ENCODE data around the gene ATXN10.

Gene ATXN10

GRCh38 chr22:45758603-45759002 is 87.0 kb downstream of the ATXN10 start:
- DNase-seq (ENCODE audit: low read depth) = no peak

DNA sequence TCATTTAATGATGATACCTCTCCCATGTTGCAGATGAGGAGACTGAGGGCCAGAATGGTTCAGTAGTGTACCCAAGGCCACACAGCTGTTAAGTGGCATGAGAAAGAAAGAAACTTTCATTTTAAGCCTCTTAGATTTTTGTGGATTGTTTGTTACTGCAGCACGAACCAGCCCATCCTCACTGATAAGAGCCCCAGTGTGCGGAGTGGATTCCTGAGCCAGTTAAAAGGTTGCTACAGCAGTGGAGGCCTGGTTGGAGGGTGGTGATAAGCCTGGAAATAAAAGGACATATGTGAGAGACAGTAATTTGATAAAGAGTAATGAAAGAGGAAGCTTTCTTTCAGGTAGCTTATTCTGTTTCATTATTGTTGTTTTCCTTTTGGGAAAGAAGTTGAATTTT is 89.0 kb downstream of the ATXN10 start:
- DNase-seq (ENCODE audit: low read depth) = no peak

GRCh38 chr22:45762545-45763235 is 91.1 kb downstream of the ATXN10 start:
- DNase-seq (ENCODE audit: low read depth) = no peak

GRCh38 chr22:45763236-45763624 is 91.6 kb downstream of the ATXN10 start:
- DNase-seq (ENCODE audit: low read depth) = no peak

- no peak for DNase-seq (ENCODE audit: low read depth)
Measured at GRCh38 chr22:45768490-45768889, 96.9 kb downstream of the ATXN10 start.

DNA sequence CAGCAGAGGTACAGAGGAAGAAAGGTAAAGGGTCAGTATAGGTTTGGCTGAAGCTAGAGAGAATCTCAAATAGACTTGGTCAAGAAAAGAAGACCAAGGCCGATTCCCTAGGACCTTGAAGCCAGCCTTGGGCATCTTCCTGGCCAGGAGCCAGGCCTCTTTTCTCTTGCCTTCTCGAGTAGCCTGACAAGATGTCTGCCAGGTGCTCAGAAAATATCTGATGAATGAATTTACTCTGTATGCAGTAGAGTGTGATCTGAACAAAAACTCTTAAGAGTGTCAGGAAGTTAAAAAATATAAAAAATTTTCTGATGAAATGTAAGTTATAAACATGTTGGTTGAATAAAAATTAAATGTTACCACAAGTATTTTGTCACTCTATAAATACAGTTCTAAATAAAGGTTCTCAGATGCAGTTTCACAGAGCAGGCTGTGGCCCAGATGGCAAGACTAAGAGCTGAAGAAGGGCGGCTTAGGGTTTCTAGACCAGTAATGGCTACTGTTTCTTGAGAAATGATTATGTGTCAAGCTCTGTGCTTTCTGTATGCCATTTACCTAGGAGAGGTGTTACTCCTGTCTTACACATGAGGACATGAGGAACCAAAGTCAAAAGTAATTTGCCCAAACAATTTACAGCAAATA is 98.1 kb downstream of the ATXN10 start:
- DNase-seq (ENCODE audit: low read depth) = no peak

DNA sequence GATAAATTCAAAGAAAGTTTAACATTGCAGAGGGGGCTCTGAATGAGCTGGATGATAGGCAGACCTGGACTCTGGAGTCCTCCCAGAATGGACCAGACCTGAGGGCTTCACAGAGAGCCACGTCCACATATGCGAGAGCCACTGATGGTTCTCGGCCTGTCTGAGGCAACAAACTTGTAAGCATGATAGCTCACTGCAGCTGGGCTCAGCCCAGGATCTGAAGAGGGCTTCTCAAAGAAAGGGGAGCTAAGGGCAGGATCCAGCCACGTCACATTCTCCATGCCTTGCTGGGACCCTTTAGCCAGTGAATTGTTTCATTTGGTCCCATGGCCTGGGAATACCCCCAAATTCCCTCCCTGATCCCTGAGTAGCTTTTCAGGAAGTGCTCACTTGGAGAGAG is 98.9 kb downstream of the ATXN10 start:
- DNase-seq (ENCODE audit: low read depth) = no peak

DNA sequence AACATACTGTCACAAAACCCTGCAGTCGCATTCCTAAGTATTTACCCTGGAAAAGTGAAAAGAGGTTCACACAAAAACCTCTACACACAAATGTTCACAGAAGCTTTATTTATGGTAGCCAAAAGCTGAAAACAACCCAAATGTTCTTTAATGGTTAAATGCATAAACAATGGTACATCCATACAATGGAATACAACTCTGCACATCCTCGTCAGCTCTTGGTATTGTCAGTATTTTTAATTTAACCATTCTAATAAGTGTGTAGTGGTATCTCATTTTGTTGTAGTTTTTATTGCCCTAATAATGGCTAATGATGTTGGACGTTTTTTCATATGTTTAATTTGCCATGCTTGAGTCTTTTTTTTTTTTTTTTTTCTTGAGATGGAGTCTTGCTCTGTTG is 99.4 kb downstream of the ATXN10 start:
- no peak for DNase-seq (ENCODE audit: low read depth)

DNA sequence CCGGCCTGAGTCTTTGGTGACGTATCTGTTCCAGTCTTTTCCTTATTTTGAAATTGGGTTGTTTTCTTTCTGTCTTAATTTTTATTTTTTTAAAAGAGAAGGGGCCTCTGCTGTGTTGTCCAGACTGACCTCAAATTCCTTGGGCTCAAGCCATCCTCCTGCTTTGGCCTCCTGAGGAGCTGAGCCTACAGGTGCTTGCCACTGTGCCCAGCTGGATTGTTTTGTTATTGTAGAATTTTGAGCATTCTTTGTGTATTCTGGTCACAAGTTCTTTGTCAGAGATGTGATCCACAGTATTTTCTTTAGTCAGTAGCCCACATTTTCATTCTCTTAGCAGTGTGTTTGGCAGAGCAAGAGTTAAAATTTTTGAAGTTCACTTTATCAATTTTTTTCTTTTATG is 100.1 kb downstream of the ATXN10 start:
- no peak for DNase-seq (ENCODE audit: low read depth)

GRCh38 chr22:45772743-45773142 is 101.1 kb downstream of the ATXN10 start:
- no peak for DNase-seq (ENCODE audit: low read depth)

- DNase-seq (ENCODE audit: low read depth) = no peak
Measured at GRCh38 chr22:45774001-45774670, 102.5 kb downstream of the ATXN10 start.

GRCh38 chr22:45775062-45775461 is 103.4 kb downstream of the ATXN10 start:
- DNase-seq (ENCODE audit: low read depth) = no peak

DNA sequence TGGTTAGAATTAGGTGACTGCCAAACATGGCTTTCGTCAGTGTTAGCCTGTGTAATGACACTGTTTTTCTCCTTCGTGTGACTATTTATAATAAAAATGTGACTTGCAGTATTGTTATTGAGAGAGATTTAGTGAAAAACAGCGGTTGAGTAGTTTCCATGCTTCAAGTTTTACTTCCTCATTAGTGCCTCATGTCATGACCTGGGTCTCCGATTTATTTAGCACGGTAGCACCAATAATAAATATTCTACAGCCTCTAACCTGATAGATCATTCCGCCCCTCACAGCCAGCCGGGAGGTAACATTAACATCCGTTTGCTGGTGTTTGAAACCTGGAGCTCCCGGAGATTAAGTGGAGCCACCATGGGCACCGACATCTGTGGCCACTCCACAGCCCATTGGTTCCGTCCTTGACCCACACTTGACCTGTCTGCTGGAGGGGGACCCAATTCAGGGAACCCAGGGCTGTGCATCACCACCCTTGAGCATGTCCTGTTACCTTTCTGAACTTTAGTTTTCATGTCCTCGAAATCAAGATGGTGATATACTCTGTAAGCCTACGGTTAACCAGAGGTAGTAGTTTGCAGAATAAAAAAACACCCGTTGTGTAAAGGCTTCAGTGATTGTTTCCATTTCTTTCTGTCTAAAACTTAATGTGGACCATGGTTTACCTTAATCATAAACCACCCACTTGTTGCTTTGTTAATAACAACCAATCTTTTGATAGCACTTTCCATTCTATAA is 104.1 kb downstream of the ATXN10 start:
- DNase-seq (ENCODE audit: low read depth) = no peak

- DNase-seq (ENCODE audit: low read depth) = no peak
Measured at GRCh38 chr22:45776313-45776585, 104.6 kb downstream of the ATXN10 start.

DNA sequence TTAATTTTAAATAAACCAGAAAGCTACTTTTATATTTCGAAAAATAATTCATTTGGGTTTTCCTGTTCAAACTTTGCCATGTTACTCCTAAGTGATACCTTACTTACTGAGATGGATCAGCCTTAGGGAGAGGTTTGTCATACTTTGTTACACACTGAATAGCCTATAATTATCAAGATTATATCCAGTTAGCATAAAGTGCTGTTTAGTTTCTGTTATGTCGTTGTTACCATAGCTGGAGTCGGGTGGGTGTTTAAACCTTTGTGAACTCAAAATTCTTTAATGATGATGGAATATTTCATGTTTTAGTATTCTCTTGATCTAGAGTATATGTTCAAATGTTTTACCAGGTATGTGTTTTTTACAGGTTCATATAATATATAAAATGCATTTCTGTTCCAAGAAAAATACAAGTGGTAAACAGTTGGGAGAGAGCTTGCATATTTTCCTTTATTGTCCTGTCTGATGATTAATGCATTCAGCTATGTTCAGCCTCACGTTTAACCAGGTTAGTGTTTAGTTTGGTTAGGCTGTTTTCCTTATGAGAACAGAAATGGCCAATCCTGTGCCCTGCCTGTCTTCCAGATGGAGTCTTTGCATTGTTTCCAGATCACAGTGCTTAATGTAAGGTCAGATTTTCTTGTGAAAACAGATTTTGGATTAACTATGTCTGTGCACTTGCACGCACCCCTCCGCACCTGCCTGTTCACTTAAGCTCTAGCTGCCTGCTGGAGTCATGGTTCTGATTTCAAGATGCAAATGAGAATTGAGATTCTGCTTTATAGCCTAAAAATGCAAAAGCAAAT is 105.6 kb downstream of the ATXN10 start:
- no peak for DNase-seq (ENCODE audit: low read depth)

GRCh38 chr22:45777852-45778375 is 106.3 kb downstream of the ATXN10 start:
- DNase-seq (ENCODE audit: low read depth) = no peak

DNA sequence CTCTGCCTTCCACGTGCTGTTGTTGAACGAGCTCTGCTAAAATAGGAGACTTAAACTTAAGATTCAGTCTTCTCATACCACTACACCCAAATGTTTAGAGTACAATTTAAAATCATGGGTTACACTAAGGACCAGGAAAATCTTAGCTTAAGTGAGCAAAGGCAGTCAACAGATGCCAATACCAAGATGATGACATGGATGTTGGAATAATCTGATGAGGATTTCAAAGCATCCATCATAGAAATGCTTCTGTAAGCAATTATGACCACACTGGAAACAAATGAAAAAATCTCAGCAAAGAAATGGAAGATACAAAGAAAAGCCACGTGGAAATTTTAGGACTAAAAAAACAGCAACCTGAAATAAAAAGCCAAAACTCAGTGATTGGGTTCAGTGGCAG is 109.8 kb downstream of the ATXN10 start:
- DNase-seq (ENCODE audit: low read depth) = no peak

GRCh38 chr22:45781966-45782365 is 110.3 kb downstream of the ATXN10 start:
- DNase-seq (ENCODE audit: low read depth) = no peak

DNA sequence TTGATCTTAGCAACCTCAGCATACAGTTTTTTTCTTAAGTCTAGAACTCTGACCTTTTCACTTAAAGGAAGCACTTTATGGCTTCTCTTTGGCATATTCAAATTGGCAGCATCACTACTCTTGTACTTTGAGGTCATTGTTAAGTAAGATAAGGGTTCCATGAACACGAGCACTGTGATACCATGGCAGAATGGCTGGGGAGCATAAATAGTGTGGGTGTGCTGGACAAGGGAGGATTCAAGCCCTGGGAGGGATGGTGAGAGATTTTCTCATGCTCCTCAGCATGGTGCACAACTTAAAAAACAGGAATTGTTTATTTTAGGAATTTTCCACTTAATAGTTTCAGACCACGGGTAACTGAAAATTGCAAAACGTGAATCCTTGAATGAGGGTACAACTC is 111.4 kb downstream of the ATXN10 start:
- DNase-seq (ENCODE audit: low read depth) = no peak

DNA sequence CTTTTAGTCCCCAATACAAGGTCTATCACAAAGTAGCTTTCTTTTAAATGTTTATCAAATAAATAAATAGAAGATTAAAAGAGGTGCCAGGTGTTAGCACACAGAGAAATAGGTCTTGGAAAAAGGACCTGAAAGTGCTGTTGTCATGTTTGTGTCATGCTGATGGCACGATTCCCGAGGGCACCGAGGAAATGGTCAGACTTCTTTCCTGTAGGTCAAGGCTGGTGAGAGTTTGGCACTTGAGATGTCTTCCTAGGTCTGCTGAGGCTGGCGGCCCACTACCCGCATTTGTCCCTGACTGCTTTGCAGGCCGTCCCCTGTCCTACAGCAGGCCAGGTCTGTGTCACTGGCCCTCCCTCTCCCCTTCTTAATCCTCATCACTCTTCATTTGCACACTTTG is 112.1 kb downstream of the ATXN10 start:
- DNase-seq (ENCODE audit: low read depth) = no peak

DNA sequence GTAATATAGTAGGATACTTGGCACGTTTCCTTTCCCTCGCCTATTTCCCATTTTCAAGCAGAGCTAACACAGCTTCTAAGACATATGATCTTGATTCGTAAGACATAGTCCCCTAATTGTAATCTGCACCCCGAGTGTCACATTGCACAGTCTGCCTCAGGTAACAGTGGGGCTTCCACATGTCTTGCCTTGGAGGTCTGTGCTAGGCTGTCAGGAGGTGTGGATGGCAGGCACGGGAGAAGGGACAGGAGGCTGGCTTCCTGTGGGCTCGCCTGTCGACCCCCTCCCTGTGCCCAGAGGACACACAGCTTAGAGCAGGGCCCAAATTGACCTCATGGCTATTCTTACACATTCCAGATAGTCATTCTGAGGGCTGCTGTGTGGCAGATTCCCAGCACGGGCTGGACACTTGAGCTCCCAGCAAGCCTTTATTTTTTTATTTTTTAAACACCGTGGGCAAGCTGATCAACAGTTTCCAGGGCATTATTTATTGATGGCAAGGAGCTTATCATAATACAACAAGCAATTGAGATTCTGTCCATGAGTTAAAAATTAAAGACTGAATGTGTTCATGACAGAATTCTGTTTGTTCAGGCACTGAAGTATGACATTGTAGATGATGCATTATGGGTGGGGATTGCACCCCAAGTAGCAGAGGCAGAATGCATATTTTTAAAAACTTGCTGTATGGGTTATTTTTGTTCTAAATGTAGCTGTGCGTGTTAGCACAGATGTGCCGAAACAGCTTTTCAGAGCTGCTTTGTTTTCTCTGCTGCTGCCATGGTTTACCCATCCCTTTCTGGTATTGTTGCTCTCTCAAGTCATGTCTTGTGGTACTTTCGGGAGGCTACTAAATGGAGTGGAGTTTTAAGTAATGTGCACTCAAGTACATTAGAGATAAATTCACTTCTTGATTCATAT is 113.0 kb downstream of the ATXN10 start:
- DNase-seq (ENCODE audit: low read depth) = no peak
